GM12878 (cell line): ENCODE results near the gene LRRC52.

Experiments used
- CHD1 ChIP-seq: IDR thresholded peaks from 2 replicates; pipeline ENCODE4 v1.6.1; 2012; ENCODE audit warnings: low read depth, low read length, improper control_type of control experiment
- EP300 ChIP-seq, 2 experiments: fragments of 150-350 bp in 1 of 2; IDR thresholded peaks; 2 replicates each; pipeline ENCODE4 v1.6.1; 2011 to 2012; ENCODE audit warnings: low read depth in 2 of 2, low read length in 2 of 2, borderline replicate concordance in 1 of 2, improper control_type of control experiment in 1 of 2, inconsistent platforms in 1 of 2; ENCODE audit not compliant: control insufficient read depth in 1 of 2
- NFIC ChIP-seq: IDR thresholded peaks from 2 replicates; pipeline ENCODE4 v1.6.1; 2012; ENCODE audit warnings: low read depth, mild to moderate bottlenecking, inconsistent platforms, low read length, moderate library complexity
- POLR2A ChIP-seq: IDR thresholded peaks from 2 replicates; pipeline ENCODE4 v1.6.1; 2011; ENCODE audit warnings: low read depth, mild to moderate bottlenecking, low read length
- SIN3A ChIP-seq: IDR thresholded peaks from 2 replicates; pipeline ENCODE4 v1.6.1; 2012; ENCODE audit warnings: low read depth, low read length, improper control_type of control experiment
- ZNF274 ChIP-seq: IDR thresholded peaks from one replicate; pipeline ENCODE4 v1.8.0; 2011; ENCODE audit not compliant: insufficient read length, insufficient read depth
- TF ChIP-seq, protein P1 (sequence below): IDR thresholded peaks from 2 replicates; pipeline ENCODE4 v1.6.1; 2012; ENCODE audit warnings: low read length, inconsistent platforms
- TF ChIP-seq, protein P2 (sequence below), 3 experiments: IDR thresholded peaks in 2 of 3; conservative IDR thresholded peaks in 1 of 3; 2 replicates each; pipeline ENCODE4 v1.5.1; 2011; ENCODE audit warnings: low read depth in 3 of 3, low read length in 3 of 3, mild to moderate bottlenecking in 3 of 3, control low read depth in 2 of 3, moderate library complexity in 2 of 3, inconsistent platforms in 1 of 3, mixed read lengths in 1 of 3; ENCODE audit not compliant: control insufficient read depth in 2 of 3, insufficient read depth in 1 of 3; ENCODE audit errors: extremely low read depth in 1 of 3
- TF ChIP-seq, protein P3 (sequence below): IDR thresholded peaks from 2 replicates; pipeline ENCODE4 v1.6.1; 2012; ENCODE audit warnings: improper control_type of control experiment, low read depth, low read length; ENCODE audit not compliant: insufficient replicate concordance
- TF ChIP-seq, protein P4 (sequence below): fragments of 450-650 bp; IDR thresholded peaks from 2 replicates; pipeline ENCODE4 v1.6.1; 2016; ENCODE audit warnings: mild to moderate bottlenecking

DNA sequence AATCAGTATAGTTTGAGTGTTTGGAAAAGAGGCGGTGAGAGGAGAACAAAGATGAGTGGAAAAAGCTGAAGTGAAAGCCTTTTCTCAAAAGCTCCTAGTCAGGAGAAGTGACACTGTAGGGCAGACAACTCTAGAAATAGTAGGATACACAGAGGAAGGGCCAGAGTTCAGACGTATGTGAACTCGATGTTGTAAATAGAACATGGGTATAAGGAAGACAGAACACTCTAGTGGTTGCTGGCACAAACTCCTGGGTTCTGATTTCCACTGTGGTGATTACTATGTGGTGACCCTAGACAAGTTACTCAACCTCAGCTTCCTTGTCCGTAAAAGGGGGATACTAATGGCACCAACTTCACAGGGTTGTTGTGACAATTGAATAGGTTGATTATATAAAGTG lies 57.0 kb downstream of the LRRC52 start:
- TF ChIP-seq POLR2A, result no peak
- TF ChIP-seq, protein P1, sequence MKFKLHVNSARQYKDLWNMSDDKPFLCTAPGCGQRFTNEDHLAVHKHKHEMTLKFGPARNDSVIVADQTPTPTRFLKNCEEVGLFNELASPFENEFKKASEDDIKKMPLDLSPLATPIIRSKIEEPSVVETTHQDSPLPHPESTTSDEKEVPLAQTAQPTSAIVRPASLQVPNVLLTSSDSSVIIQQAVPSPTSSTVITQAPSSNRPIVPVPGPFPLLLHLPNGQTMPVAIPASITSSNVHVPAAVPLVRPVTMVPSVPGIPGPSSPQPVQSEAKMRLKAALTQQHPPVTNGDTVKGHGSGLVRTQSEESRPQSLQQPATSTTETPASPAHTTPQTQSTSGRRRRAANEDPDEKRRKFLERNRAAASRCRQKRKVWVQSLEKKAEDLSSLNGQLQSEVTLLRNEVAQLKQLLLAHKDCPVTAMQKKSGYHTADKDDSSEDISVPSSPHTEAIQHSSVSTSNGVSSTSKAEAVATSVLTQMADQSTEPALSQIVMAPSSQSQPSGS, result no peak
- no peak for TF ChIP-seq CHD1
- no peak for TF ChIP-seq EP300 (IDR thresholded peaks at IDR 0.05; ENCODE audit: borderline replicate concordance in 1 of 2, control insufficient read depth in 1 of 2, low read depth in 2 of 2, low read length in 2 of 2)
- TF ChIP-seq, protein P2, sequence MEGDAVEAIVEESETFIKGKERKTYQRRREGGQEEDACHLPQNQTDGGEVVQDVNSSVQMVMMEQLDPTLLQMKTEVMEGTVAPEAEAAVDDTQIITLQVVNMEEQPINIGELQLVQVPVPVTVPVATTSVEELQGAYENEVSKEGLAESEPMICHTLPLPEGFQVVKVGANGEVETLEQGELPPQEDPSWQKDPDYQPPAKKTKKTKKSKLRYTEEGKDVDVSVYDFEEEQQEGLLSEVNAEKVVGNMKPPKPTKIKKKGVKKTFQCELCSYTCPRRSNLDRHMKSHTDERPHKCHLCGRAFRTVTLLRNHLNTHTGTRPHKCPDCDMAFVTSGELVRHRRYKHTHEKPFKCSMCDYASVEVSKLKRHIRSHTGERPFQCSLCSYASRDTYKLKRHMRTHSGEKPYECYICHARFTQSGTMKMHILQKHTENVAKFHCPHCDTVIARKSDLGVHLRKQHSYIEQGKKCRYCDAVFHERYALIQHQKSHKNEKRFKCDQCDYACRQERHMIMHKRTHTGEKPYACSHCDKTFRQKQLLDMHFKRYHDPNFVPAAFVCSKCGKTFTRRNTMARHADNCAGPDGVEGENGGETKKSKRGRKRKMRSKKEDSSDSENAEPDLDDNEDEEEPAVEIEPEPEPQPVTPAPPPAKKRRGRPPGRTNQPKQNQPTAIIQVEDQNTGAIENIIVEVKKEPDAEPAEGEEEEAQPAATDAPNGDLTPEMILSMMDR (IDR thresholded peaks at IDR 0.05 in 2 of 3, conservative IDR thresholded peaks at IDR 0.05 in 1 of 3; ENCODE audit: control insufficient read depth in 2 of 3, extremely low read depth in 1 of 3, insufficient read depth in 1 of 3, low read depth in 3 of 3, low read length in 3 of 3), result no peak
- TF ChIP-seq, protein P3, sequence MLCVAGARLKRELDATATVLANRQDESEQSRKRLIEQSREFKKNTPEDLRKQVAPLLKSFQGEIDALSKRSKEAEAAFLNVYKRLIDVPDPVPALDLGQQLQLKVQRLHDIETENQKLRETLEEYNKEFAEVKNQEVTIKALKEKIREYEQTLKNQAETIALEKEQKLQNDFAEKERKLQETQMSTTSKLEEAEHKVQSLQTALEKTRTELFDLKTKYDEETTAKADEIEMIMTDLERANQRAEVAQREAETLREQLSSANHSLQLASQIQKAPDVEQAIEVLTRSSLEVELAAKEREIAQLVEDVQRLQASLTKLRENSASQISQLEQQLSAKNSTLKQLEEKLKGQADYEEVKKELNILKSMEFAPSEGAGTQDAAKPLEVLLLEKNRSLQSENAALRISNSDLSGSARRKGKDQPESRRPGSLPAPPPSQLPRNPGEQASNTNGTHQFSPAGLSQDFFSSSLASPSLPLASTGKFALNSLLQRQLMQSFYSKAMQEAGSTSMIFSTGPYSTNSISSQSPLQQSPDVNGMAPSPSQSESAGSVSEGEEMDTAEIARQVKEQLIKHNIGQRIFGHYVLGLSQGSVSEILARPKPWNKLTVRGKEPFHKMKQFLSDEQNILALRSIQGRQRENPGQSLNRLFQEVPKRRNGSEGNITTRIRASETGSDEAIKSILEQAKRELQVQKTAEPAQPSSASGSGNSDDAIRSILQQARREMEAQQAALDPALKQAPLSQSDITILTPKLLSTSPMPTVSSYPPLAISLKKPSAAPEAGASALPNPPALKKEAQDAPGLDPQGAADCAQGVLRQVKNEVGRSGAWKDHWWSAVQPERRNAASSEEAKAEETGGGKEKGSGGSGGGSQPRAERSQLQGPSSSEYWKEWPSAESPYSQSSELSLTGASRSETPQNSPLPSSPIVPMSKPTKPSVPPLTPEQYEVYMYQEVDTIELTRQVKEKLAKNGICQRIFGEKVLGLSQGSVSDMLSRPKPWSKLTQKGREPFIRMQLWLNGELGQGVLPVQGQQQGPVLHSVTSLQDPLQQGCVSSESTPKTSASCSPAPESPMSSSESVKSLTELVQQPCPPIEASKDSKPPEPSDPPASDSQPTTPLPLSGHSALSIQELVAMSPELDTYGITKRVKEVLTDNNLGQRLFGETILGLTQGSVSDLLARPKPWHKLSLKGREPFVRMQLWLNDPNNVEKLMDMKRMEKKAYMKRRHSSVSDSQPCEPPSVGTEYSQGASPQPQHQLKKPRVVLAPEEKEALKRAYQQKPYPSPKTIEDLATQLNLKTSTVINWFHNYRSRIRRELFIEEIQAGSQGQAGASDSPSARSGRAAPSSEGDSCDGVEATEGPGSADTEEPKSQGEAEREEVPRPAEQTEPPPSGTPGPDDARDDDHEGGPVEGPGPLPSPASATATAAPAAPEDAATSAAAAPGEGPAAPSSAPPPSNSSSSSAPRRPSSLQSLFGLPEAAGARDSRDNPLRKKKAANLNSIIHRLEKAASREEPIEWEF, result no peak
- no peak for TF ChIP-seq NFIC
- no peak for TF ChIP-seq SIN3A
- TF ChIP-seq, protein P4, sequence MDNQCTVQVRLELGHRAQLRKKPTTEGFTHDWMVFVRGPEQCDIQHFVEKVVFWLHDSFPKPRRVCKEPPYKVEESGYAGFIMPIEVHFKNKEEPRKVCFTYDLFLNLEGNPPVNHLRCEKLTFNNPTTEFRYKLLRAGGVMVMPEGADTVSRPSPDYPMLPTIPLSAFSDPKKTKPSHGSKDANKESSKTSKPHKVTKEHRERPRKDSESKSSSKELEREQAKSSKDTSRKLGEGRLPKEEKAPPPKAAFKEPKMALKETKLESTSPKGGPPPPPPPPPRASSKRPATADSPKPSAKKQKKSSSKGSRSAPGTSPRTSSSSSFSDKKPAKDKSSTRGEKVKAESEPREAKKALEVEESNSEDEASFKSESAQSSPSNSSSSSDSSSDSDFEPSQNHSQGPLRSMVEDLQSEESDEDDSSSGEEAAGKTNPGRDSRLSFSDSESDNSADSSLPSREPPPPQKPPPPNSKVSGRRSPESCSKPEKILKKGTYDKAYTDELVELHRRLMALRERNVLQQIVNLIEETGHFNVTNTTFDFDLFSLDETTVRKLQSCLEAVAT, result no peak
- no peak for TF ChIP-seq ZNF274
